HG02642 (cell line): ENCODE results near the gene TRIM72.
"Not testable (repeated sequence)": the region's sequence is repeated elsewhere in the genome, so short reads cannot be mapped to it uniquely, and the experiment has no call there.

ENCODE experiments used
- ATAC-seq: cut with Tn5 transposase; IDR thresholded peaks from one replicate; pipeline ENCODE4 v1.9.1; 2021; ENCODE audit warnings: mild to moderate bottlenecking; ENCODE audit not compliant: unreplicated experiment, poor library complexity

The TRIM72 gene

DNA sequence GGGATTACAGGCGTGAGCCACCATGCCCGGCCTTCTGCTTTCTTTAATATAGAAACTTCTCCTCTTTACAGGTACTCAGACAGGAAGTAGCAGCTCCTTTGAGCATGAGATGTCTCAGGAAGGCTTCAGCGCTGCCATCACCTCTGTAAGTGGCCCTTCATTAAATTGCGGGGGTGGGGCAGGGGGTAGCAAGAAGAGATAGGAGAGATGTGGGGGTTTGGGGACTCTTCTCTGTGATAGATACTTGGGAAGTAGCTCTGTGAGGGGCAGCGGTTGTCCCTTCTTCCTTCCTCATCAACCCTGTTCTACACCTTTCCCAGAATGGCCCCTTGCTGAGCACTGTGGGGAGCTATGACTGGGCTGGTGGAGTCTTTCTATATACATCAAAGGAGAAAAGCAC is 62.7 kb downstream of the TRIM72 start:
- no peak for ATAC-seq

DNA sequence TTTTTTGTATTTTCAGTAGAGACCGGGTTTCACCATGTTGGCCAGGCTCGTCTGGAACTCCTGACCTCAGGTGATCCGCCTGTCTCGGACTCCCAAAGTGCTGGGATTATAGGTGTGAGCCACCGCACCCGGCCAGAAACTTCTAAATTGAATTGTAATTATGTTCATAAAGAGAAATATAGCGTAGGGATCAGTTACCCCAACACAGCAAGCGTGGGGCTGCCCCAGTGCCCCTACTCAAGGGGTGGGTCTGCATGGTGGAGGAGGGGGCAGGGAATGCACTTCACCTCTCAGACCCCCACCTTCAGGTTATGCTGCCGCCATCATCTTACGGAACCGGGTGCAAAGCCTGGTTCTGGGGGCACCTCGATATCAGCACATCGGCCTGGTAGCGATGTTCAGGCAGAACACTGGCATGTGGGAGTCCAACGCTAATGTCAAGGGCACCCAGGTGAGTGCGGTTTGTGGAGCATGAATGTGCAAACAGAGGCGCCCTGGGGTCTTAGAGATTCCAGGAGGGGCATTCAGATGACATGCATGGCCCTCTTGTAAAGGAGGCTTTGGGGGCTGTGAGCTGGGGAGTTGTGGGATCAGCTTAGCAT is 63.8 kb downstream of the TRIM72 start:
- ATAC-seq: no peak

DNA sequence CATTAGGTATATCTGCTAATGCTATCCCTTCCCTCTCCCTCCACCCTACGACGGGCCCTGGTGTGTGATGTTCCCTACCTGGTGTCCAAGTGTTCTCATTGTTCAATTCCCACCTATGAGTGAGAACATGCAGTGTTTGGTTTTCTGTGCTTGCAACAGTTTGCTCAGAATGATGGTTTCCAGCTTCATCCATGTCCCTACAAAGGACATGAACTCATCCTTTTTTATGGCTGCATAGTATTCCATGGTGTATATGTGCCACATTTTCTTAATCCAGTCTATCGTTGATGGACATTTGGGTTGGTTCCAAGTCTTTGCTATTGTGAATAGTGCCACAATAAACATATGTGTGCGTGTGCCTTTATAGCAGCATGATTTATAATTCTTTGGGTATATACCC is 64.9 kb downstream of the TRIM72 start:
- not testable (repeated sequence) for ATAC-seq
